Activated CD4-positive, alpha-beta T cell treated with anti-CD3 and anti-CD28 coated beads for 36 hours (primary cell): ENCODE measurements around the gene ARGFX. TPM values are rescaled to one million over a fixed set of nuclear protein-coding genes. Genes with fewer than 3 reads are reported as not detected.

Experiments used
- ATAC-seq: fragments of 200-7000 bp; cut with Tn5 transposase; one replicate; pipeline ENCODE4 v1.10.0; 2021; ENCODE audit warnings: mild to moderate bottlenecking, moderate library complexity
- CTCF ChIA-PET: fragments of 350-600 bp; sonication (Branson Sonifier 250); formaldehyde crosslinking; loops from one replicate; lab custom pipeline; 2021; ENCODE audit warnings: antibody characterized with exemption; lab: Charles Lee
- POLR2A ChIA-PET: fragments of 350-600 bp; sonication (Branson Sonifier 250); formaldehyde crosslinking; loops from one replicate; lab custom pipeline; 2021; ENCODE audit warnings: antibody characterized with exemption, inconsistent platforms; lab: Charles Lee
- DNase-seq: peaks from one replicate; pipeline ENCODE4 v3.0.0-alpha.2; 2020
- H3K27ac Mint-ChIP-seq: one replicate; pipeline ENCODE4 v1.8.0; 2021; ENCODE audit warnings: mixed read lengths
- H3K27me3 Mint-ChIP-seq: one replicate; pipeline ENCODE4 v1.8.0; 2021; ENCODE audit warnings: mixed read lengths
- H3K36me3 Mint-ChIP-seq: one replicate; pipeline ENCODE4 v1.8.0; 2021; ENCODE audit warnings: low read depth, mixed read lengths
- H3K4me1 Mint-ChIP-seq: one replicate; pipeline ENCODE4 v1.8.0; 2021; ENCODE audit warnings: mixed read lengths
- H3K4me3 Mint-ChIP-seq: one replicate; pipeline ENCODE4 v1.8.0; 2021; ENCODE audit warnings: mild to moderate bottlenecking, moderate library complexity, mixed read lengths
- H3K9me3 Mint-ChIP-seq: one replicate; pipeline ENCODE4 v1.8.0; 2021; ENCODE audit warnings: low read depth, mixed read lengths
- intact Hi-C, 2 experiments: fragments of 100-400 bp; cut with DNase I in 1 of 2; cut with micrococcal nuclease in 1 of 2; formaldehyde crosslinking; loops; one replicate each; pipeline versions ENCODE4 v1.14.2 to v1.15.1; 2022 to 2024; cut with DNase I, micrococcal nuclease
- total RNA-seq, 2 experiments: library from RNA; stranded (reverse); gene quantifications; one replicate each; pipeline ENCODE4 v1.2.3, GENCODE V29; 2021

Gene ARGFX
- not detected for total RNA-seq

GRCh38 chr3:121567649-121568048 lies at the start of gene ARGFX:
TSS of gene ARGFX (plus strand) at chr3:121567949. CDS start at chr3:121570714, 2,765 bp downstream.
- Mint-ChIP-seq H3K9me3 (no peaks in the 10 kb centered on the region), H3K36me3 (no peaks in the 10 kb centered on the region), H3K27me3 (no peaks in the 10 kb centered on the region), H3K4me3 (no peak within 1 kb of the TSS), H3K4me1 (no peaks in the 10 kb centered on the region), H3K27ac (no peak within 1 kb of the TSS)
- ATAC-seq (no peak), DNase-seq (no peak)
- ChIA-PET CTCF (no interaction called here), POLR2A (no interaction called here)
- intact Hi-C loops: no loop called here

- intact Hi-C loops: no loop called here
- H3K36me3 Mint-ChIP-seq: peaks cover 61% of the 10 kb centered on the region
- CTCF ChIA-PET: interaction anchor here (0.6 to 1.0 kb wide), 4 partner anchors 11 to 920 kb away, joined by 3 to 4 read pairs (median 3); no protein-coding TSS in a partner anchor
Measured at GRCh38 chr3:121517953-121518655, 49.6 kb upstream of the ARGFX start.

GRCh38 chr3:121520510-121520909 lies 47.2 kb upstream of the ARGFX start:
- ChIA-PET CTCF (no interaction called here), POLR2A (no interaction called here)
- Mint-ChIP-seq H3K27me3 (no peaks in the 10 kb centered on the region), H3K9me3 (peaks cover 16% of the 10 kb centered on the region), H3K4me3 (no peak overlapping the region), H3K4me1 (no peaks in the 10 kb centered on the region), H3K27ac (no peak overlapping the region), H3K36me3 (peaks cover 59% of the 10 kb centered on the region)
- DNase-seq (no peak), ATAC-seq (no peak)
- intact Hi-C loops: no loop called here

More at GRCh38 chr3:121517953-121518655, 49.6 kb upstream of the ARGFX start:
- Mint-ChIP-seq H3K4me1 (no peaks in the 10 kb centered on the region), H3K27me3 (no peaks in the 10 kb centered on the region), H3K4me3 (no peak overlapping the region), H3K9me3 (peaks cover 18% of the 10 kb centered on the region), H3K27ac (no peak overlapping the region)
- DNase-seq (no peak), ATAC-seq (no peak)
- POLR2A ChIA-PET: no interaction called here

- Mint-ChIP-seq H3K4me3 (no peak overlapping the region), H3K36me3 (peaks cover 34% of the 10 kb centered on the region), H3K9me3 (no peaks in the 10 kb centered on the region), H3K27me3 (no peaks in the 10 kb centered on the region), H3K27ac (no peak overlapping the region), H3K4me1 (peaks cover 3% of the 10 kb centered on the region)
- ChIA-PET CTCF (no interaction called here), POLR2A (no interaction called here)
- intact Hi-C loops: no loop called here
- DNase-seq (no peak), ATAC-seq (no peak)
Measured at GRCh38 chr3:121529308-121529707, 38.4 kb upstream of the ARGFX start.

- peaks cover 44% of the 10 kb centered on the region for H3K36me3 Mint-ChIP-seq
Measured at GRCh38 chr3:121531269-121531668, 36.5 kb upstream of the ARGFX start.

GRCh38 chr3:121542924-121543323 lies 24.8 kb upstream of the ARGFX start:
- Mint-ChIP-seq H3K27ac (no peak overlapping the region), H3K9me3 (no peaks in the 10 kb centered on the region), H3K4me1 (peaks cover 4% of the 10 kb centered on the region), H3K36me3 (peaks cover 39% of the 10 kb centered on the region), H3K27me3 (no peaks in the 10 kb centered on the region), H3K4me3 (no peak overlapping the region)
- POLR2A ChIA-PET: interaction anchor here (0.7 kb wide), 1 partner anchor 691 kb away, joined by 7 read pairs; no protein-coding TSS in a partner anchor
- ATAC-seq (no peak), DNase-seq (no peak)
- CTCF ChIA-PET: interaction anchor here (0.7 kb wide), 1 partner anchor 12 kb away, joined by 5 read pairs; no protein-coding TSS in a partner anchor
- intact Hi-C loops: loop anchor here (10.0 kb wide), 3 partner anchors 292 to 1252 kb away; partner anchors contain the start of genes EAF2 (in 1 of the 2), FAM162A (in 1 of the 2), HSPBAP1 (in 1 of the 2) and IQCB1 (in 1 of the 2)

More at GRCh38 chr3:121531269-121531668, 36.5 kb upstream of the ARGFX start:
- intact Hi-C loops: no loop called here
- no peaks in the 10 kb centered on the region for H3K27me3 Mint-ChIP-seq
- ChIA-PET CTCF (no interaction called here), POLR2A (no interaction called here)
- no peak overlapping the region for H3K4me3 Mint-ChIP-seq
- DNase-seq (no peak), ATAC-seq (no peak)
- peaks cover 3% of the 10 kb centered on the region for H3K4me1 Mint-ChIP-seq
- no peaks in the 10 kb centered on the region for H3K9me3 Mint-ChIP-seq
- H3K27ac Mint-ChIP-seq: no peak overlapping the region

GRCh38 chr3:121545049-121545573 lies 22.6 kb upstream of the ARGFX start:
- intact Hi-C loops: loop anchor here (5.0 to 10.0 kb wide), 9 partner anchors 290 to 1482 kb away; partner anchors contain the start of genes DTX3L (in 1 of the 2), EAF2 (in 1 of the 2), FAM162A (in 1 of the 2) and HSPBAP1 (in 1 of the 2)
- Mint-ChIP-seq H3K4me3 (peak overlapping the region; percentile 91), H3K9me3 (no peaks in the 10 kb centered on the region), H3K27ac (peak overlapping the region; percentile 81), H3K27me3 (no peaks in the 10 kb centered on the region), H3K4me1 (peaks cover 4% of the 10 kb centered on the region), H3K36me3 (peaks cover 27% of the 10 kb centered on the region)
- CTCF ChIA-PET: interaction anchor here (0.6 to 1.4 kb wide), 5 partner anchors 16 to 715 kb away, joined by 3 to 4 read pairs (median 4); partner anchors contain the start of gene HCLS1
- POLR2A ChIA-PET: interaction anchor here (0.7 kb wide), 1 partner anchor 284 kb away, joined by 3 read pairs; no protein-coding TSS in a partner anchor
- peak; percentile 3 for ATAC-seq
- peak; percentile 29 for DNase-seq

- peak within 1 kb of the TSS; percentile 91 for H3K4me3 Mint-ChIP-seq
- H3K27ac Mint-ChIP-seq: peak within 1 kb of the TSS; percentile 94
- no peaks in the 10 kb centered on the region for H3K9me3 Mint-ChIP-seq
- CTCF ChIA-PET: interaction anchor here (0.6 to 2.1 kb wide), 23 partner anchors 8 to 950 kb away, joined by 3 to 10 read pairs (median 4); partner anchors contain the start of genes HCLS1, MIX23 and NDUFB4
- no peaks in the 10 kb centered on the region for H3K27me3 Mint-ChIP-seq
- H3K4me1 Mint-ChIP-seq: peaks cover 4% of the 10 kb centered on the region
- DNase-seq (peak; percentile 92), ATAC-seq (peak; percentile 98)
- intact Hi-C loops: loop anchor here (1.0 to 10.0 kb wide), 19 partner anchors 114 to 1481 kb away; partner anchors contain the start of genes EAF2 (in 2 of the 2), GOLGB1 (in 2 of the 2), HCLS1 (in 2 of the 2) and IQCB1 (in 2 of the 2)
- POLR2A ChIA-PET: interaction anchor here (0.6 kb wide), 1 partner anchor 669 kb away, joined by 3 read pairs; no protein-coding TSS in a partner anchor
- peaks cover 27% of the 10 kb centered on the region for H3K36me3 Mint-ChIP-seq
Measured at GRCh38 chr3:121545574-121546455, 21.9 kb upstream of the ARGFX start, which contains the start of gene POLQ. TSS of gene POLQ (minus strand) at chr3:121545988. CDS start at chr3:121545877, 111 bp downstream.

- DNase-seq (no peak), ATAC-seq (no peak)
- Mint-ChIP-seq H3K4me1 (no peaks in the 10 kb centered on the region), H3K36me3 (no peaks in the 10 kb centered on the region), H3K27ac (no peak overlapping the region), H3K4me3 (no peak overlapping the region), H3K9me3 (no peaks in the 10 kb centered on the region), H3K27me3 (no peaks in the 10 kb centered on the region)
- intact Hi-C loops: no loop called here
- CTCF ChIA-PET: interaction anchor here (0.6 kb wide), 1 partner anchor 760 kb away, joined by 4 read pairs; no protein-coding TSS in a partner anchor
- POLR2A ChIA-PET: no interaction called here
Measured at GRCh38 chr3:121552379-121552778, 15.4 kb upstream of the ARGFX start.

- ChIA-PET POLR2A (interaction anchor here (0.7 kb wide), 1 partner anchor 1364 kb away, joined by 9 read pairs; no protein-coding TSS in a partner anchor), CTCF (interaction anchor here (0.6 kb wide), 1 partner anchor 759 kb away, joined by 4 read pairs; no protein-coding TSS in a partner anchor)
- no peak overlapping the region for H3K4me3 Mint-ChIP-seq
- H3K27me3 Mint-ChIP-seq: no peaks in the 10 kb centered on the region
- no peaks in the 10 kb centered on the region for H3K36me3 Mint-ChIP-seq
- DNase-seq (no peak), ATAC-seq (no peak)
- H3K4me1 Mint-ChIP-seq: no peaks in the 10 kb centered on the region
- intact Hi-C loops: no loop called here
- no peaks in the 10 kb centered on the region for H3K9me3 Mint-ChIP-seq
- H3K27ac Mint-ChIP-seq: no peak overlapping the region
Measured at GRCh38 chr3:121552797-121553196, 15.0 kb upstream of the ARGFX start.
